Aorta (tissue), 5 donors: Measurements from ENCODE around the gene USH1C. TPM values are rescaled to one million over a fixed set of nuclear protein-coding genes. Genes with fewer than 3 reads are reported as not detected.

ENCODE experiments used
- ATAC-seq: fragments of 200-7000 bp; cut with Tn5 transposase; one replicate; pipeline ENCODE4 v1.9.1; 2022; ENCODE audit warnings: moderate library complexity; ENCODE audit not compliant: low FRiP score
- DNase-seq, 2 donors: peaks; one replicate each; pipeline ENCODE4 v3.0.0-alpha.2; 2020
- H3K27ac ChIP-seq, 2 donors: one replicate each; pipeline ENCODE4 v1.5.1; 2013; ENCODE audit warnings: low read length in 2 of 2, mild to moderate bottlenecking in 2 of 2, moderate library complexity in 2 of 2, control low read depth in 1 of 2, inconsistent platforms in 1 of 2, low read depth in 1 of 2
- H3K27me3 ChIP-seq, 2 donors: one replicate each; pipeline ENCODE4 v1.6.1; 2013; ENCODE audit warnings: control low read depth in 1 of 2, low read length in 1 of 2, mild to moderate bottlenecking in 1 of 2, moderate library complexity in 1 of 2; ENCODE audit not compliant: insufficient read depth in 2 of 2, control insufficient read depth in 1 of 2
- H3K36me3 ChIP-seq, 2 donors: one replicate each; pipeline ENCODE4 v1.6.1; 2013; ENCODE audit warnings: control low read depth in 1 of 2, low read length in 1 of 2, mild to moderate bottlenecking in 1 of 2; ENCODE audit not compliant: insufficient read depth in 2 of 2, control insufficient read depth in 1 of 2
- H3K4me1 ChIP-seq, 2 donors: one replicate each; pipeline ENCODE4 v1.6.1; 2013; ENCODE audit warnings: low read length in 2 of 2, control low read depth in 1 of 2, mild to moderate bottlenecking in 1 of 2, moderate library complexity in 1 of 2; ENCODE audit not compliant: insufficient read depth in 2 of 2, control insufficient read depth in 1 of 2
- H3K4me3 ChIP-seq, 2 donors: one replicate each; pipeline ENCODE4 v1.5.1; 2013; ENCODE audit warnings: low read length in 2 of 2, control low read depth in 1 of 2, mild to moderate bottlenecking in 1 of 2
- H3K9me3 ChIP-seq: one replicate; pipeline ENCODE4 v1.6.1; 2013; ENCODE audit warnings: mild to moderate bottlenecking, low read length; ENCODE audit not compliant: control insufficient read depth
- WGBS, 2 donors: extraction: QIAGEN DNeasy Blood & Tissue Kit; methylation state at CpG; one replicate each; pipeline ENCODE4 v1.1.7; 2013; 5-methylcytosine and 5-hydroxymethylcytosine counted together
- intact Hi-C, 2 donors: fragments of 100-400 bp; cut with DNase I; formaldehyde crosslinking; loops; one replicate each; pipeline versions ENCODE4 v1.14.2 to v1.15.0; 2022
- polyA plus RNA-seq, 2 donors: library from polyadenylated mRNA; stranded (reverse); fragments of 200-250 nt; gene quantifications; one replicate each; pipeline ENCODE4 v1.2.3, GENCODE V29; 2013
- total RNA-seq, 2 donors: library from RNA; stranded (reverse); fragmentation: NEBNext Ultra II Directional; extraction: Animal tissue kit (Norgen Biotek cat#: 25700); gene quantifications; one replicate each; pipeline ENCODE4 v1.2.1, GENCODE V29; 2021
- donor health status: healthy with polysubstance abuse.
- donor health status: Bipolar disorder and iron deficiency.
- donor health status: DM: no; HTN: no; CAD: no.
- donor health status: DM: no; HTN: no; CAD: no.
- donor health status: DM: yes; HTN: yes; CAD: no.

Gene USH1C
- total and polyA plus RNA-seq, 4 donors: 0.46 to 20.4 TPM; not detected in 2

GRCh38 chr11:17553249-17553546, 9.0 kb upstream of the USH1C start:
- ATAC-seq: no peak
- no peak overlapping the region for H3K27ac ChIP-seq
- intact Hi-C loops: no loop called here
- H3K9me3 ChIP-seq: no peaks in the 10 kb centered on the region
- H3K4me3 ChIP-seq: no peak overlapping the region
- no peaks in the 10 kb centered on the region for H3K4me1 ChIP-seq
- 86 to 88% methylated on average over 7 of the region's 7 CpGs for WGBS, 2 donors
- H3K27me3 ChIP-seq: no peaks in the 10 kb centered on the region
- DNase-seq: peak in 1 of 2 donors; percentile 30
- H3K36me3 ChIP-seq: no peaks in the 10 kb centered on the region

- intact Hi-C loops: no loop called here
- DNase-seq (peak in 1 of 2 donors; percentile 57), ATAC-seq (no peak)
- no peaks in the 10 kb centered on the region for H3K27me3 ChIP-seq
- no peaks in the 10 kb centered on the region for H3K36me3 ChIP-seq
- no peak overlapping the region for H3K27ac ChIP-seq
- 85 to 90% methylated on average over 10 of the region's 10 CpGs for WGBS, 2 donors
- H3K4me1 ChIP-seq: no peaks in the 10 kb centered on the region
- no peak overlapping the region for H3K4me3 ChIP-seq
- no peaks in the 10 kb centered on the region for H3K9me3 ChIP-seq
These were observed 8.4 kb upstream of the USH1C start for GRCh38 chr11:17552392-17553248.

GRCh38 chr11:17552041-17552355, 7.8 kb upstream of the USH1C start:
- Histone ChIP-seq H3K27ac (no peak overlapping the region), H3K36me3 (no peaks in the 10 kb centered on the region), H3K9me3 (no peaks in the 10 kb centered on the region), H3K4me3 (no peak overlapping the region), H3K4me1 (no peaks in the 10 kb centered on the region), H3K27me3 (no peaks in the 10 kb centered on the region)
- no peak for ATAC-seq
- 84 to 85% methylated on average over 4 of the region's 4 CpGs for WGBS, 2 donors
- intact Hi-C loops: no loop called here
- DNase-seq: peak in 1 of 2 donors; percentile 51

GRCh38 chr11:17551347-17552040, 7.3 kb upstream of the USH1C start:
- peak; percentile 13 for ATAC-seq
- intact Hi-C loops: no loop called here
- Histone ChIP-seq H3K36me3 (no peaks in the 10 kb centered on the region), H3K27ac (no peak overlapping the region), H3K4me1 (no peaks in the 10 kb centered on the region), H3K9me3 (no peaks in the 10 kb centered on the region), H3K27me3 (no peaks in the 10 kb centered on the region), H3K4me3 (no peak overlapping the region)
- WGBS, 2 donors: 67 to 71% methylated on average over 7 of the region's 7 CpGs
- peak in 1 of 2 donors; percentile 55 for DNase-seq

- H3K4me1 ChIP-seq: no peaks in the 10 kb centered on the region
- no peaks in the 10 kb centered on the region for H3K36me3 ChIP-seq
- H3K27ac ChIP-seq: no peak overlapping the region
- peak in 1 of 2 donors; percentile 61 for DNase-seq
- ATAC-seq: no peak
- H3K27me3 ChIP-seq: no peaks in the 10 kb centered on the region
- intact Hi-C loops: no loop called here
- no peaks in the 10 kb centered on the region for H3K9me3 ChIP-seq
- WGBS, 2 donors: 59 to 65% methylated on average over 12 of the region's 12 CpGs
- H3K4me3 ChIP-seq: no peak overlapping the region
These were observed 6.5 kb upstream of the USH1C start for GRCh38 chr11:17550450-17551346.

GRCh38 chr11:17548444-17548843, 4.2 kb upstream of the USH1C start:
- Histone ChIP-seq H3K9me3 (no peaks in the 10 kb centered on the region), H3K4me1 (no peaks in the 10 kb centered on the region), H3K36me3 (no peaks in the 10 kb centered on the region), H3K27me3 (no peaks in the 10 kb centered on the region), H3K4me3 (no peak overlapping the region), H3K27ac (no peak overlapping the region)
- DNase-seq (no peak), ATAC-seq (no peak)
- intact Hi-C loops: no loop called here
- WGBS, 2 donors: 77 to 79% methylated on average over 6 of the region's 6 CpGs

GRCh38 chr11:17547932-17548331, 3.7 kb upstream of the USH1C start:
- Histone ChIP-seq H3K4me3 (no peak overlapping the region), H3K4me1 (no peaks in the 10 kb centered on the region), H3K9me3 (no peaks in the 10 kb centered on the region), H3K27ac (no peak overlapping the region), H3K27me3 (no peaks in the 10 kb centered on the region), H3K36me3 (no peaks in the 10 kb centered on the region)
- intact Hi-C loops: no loop called here
- ATAC-seq (no peak), DNase-seq (peak in 1 of 2 donors; percentile 47)
- WGBS, 2 donors: 48 to 55% methylated on average over 8 to 9 of the region's 9 CpGs

GRCh38 chr11:17547051-17547577, 2.9 kb upstream of the USH1C start, which contains the start of gene OTOG:
Gene OTOG (plus strand): TSS chr11:17547259. CDS start chr11:17547373, 114 bp downstream.
- intact Hi-C loops: no loop called here
- 3% methylated on average over 19 to 20 of the region's 20 CpGs for WGBS, 2 donors
- ATAC-seq (no peak), DNase-seq (peak in 1 of 2 donors; percentile 51)
- no peak within 1 kb of the TSS for H3K27ac ChIP-seq
- no peaks in the 10 kb centered on the region for H3K36me3 ChIP-seq
- no peaks in the 10 kb centered on the region for H3K4me1 ChIP-seq
- no peaks in the 10 kb centered on the region for H3K9me3 ChIP-seq
- H3K4me3 ChIP-seq: no peak within 1 kb of the TSS
- no peaks in the 10 kb centered on the region for H3K27me3 ChIP-seq
